ENCODE results near the gene RNF168. TPM values are rescaled to one million over a fixed set of nuclear protein-coding genes. Genes with fewer than 3 reads are reported as not detected.
"Not testable (repeated sequence)": the region's sequence is repeated elsewhere in the genome, so short reads cannot be mapped to it uniquely, and the experiment has no call there.

The RNF168 gene
- total RNA-seq, 1 experiment from 2014 or later = 25.1 TPM

DNA sequence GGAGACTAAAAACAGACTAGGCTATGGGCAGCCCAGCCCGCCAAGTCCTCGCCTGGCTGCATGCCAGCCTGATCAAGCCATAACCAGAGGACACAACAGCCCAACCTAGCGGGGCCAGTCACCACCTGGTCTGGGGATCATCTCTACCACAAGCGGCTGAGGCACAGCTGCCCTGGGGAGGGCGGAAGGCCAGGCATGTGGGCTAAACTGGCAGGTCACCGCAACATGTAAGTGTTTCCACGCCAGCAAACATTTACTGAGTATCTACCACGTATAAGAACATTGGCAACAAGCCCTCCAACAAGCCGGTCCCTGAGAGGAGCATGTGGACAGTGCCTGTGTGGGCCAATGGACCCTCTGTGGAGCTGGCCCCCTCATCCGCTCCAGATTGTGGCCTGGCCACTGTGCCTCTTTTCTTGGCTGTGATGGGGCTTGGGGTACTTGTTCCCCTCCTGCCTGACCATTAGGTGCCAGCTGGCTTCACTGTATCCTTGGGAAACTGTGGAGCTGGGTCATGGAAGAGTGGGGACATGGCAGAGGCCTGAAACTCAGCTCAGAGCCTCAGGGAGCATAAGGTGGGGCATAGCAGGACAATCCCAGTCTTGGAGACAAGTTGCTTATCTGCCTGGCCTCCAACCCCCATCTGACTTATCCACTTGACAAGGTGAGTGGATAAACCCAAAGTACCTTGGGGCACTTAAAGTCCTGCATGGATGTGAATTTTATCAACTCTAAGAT lies 80.4 kb downstream of the RNF168 start:
- Histone ChIP-seq H3K79me2 (ENCODE audit: insufficient read depth, low read length) (peaks cover 96% of the 10 kb centered on the region), H4K20me1 (ENCODE audit: insufficient read depth) (no peaks in the 10 kb centered on the region; the same call in 1 of the 2 replicates)

DNA sequence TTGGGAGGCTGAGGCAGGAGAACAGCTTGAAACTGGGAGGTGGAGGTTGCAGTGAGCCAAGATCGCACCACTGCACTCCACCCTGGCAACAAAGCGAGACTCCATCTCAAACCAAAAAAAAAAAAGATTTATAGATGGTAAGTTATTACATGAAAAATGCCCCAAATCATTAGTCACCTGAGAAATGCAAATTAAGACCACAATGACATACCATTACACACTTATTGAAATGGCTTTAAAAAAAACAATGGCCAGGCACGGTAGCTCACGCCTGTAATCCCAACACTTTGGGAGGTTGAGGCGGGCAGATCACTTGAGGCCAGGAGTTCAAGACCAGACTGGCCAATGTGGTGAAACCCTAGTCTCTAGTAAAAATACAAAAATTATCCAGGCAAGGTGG lies 81.9 kb downstream of the RNF168 start:
- BruUV-seq (replicated peaks); DNase-seq (ENCODE audit: low read depth, low spot score); RAD21 ChIA-PET (ENCODE audit: low non-redundant PET in 1 of 2, low total read pairs in 2 of 2, uncharacterized antibody in 2 of 2, unreplicated experiment in 2 of 2); H3K4me3 ChIP-seq (replicated peaks in 1 of 2; ENCODE audit: low read depth in 1 of 2, low read length in 2 of 2); H3K9ac ChIP-seq (ENCODE audit: low read length); H3K27ac ChIP-seq (ENCODE audit: low read depth, low read length); H3K4me1 ChIP-seq (ENCODE audit: control insufficient read depth in 1 of 2, insufficient read depth in 2 of 2, low read length in 2 of 2); intact Hi-C loops (cut with micrococcal nuclease); H3K9me2 ChIP-seq (ENCODE audit: insufficient read depth); CTCF ChIA-PET; H4K20me1 ChIP-seq (ENCODE audit: insufficient read depth); H3K9me3 ChIP-seq (ENCODE audit: control insufficient read depth in 1 of 2, insufficient read depth in 1 of 2, low read depth in 1 of 2, low read length in 2 of 2); H2AFZ ChIP-seq (ENCODE audit: low read depth, low read length, poor library complexity, severe bottlenecking); H3K27me3 ChIP-seq (ENCODE audit: insufficient read depth, low read length); ATAC-seq; POLR2A ChIA-PET; H3K4me2 ChIP-seq (ENCODE audit: low read length); H3K36me3 ChIP-seq (ENCODE audit: control insufficient read depth in 1 of 2, insufficient read depth in 2 of 2, low read length in 2 of 2): not testable (repeated sequence)
- H3K79me2 ChIP-seq (ENCODE audit: insufficient read depth, low read length) = peaks cover 93% of the 10 kb centered on the region

More for the DNA sequence above, 80.4 kb downstream of the RNF168 start:
- no peak overlapping the region for H3K4me3 ChIP-seq (replicated peaks in 1 of 2; ENCODE audit: low read depth in 1 of 2, low read length in 2 of 2)
- H3K9ac ChIP-seq (ENCODE audit: low read length) = no peak overlapping the region
- BruUV-seq (replicated peaks) = no TSS peak
- H3K4me2 ChIP-seq (ENCODE audit: low read length) = no peak overlapping the region
- no peaks in the 10 kb centered on the region for H3K9me3 ChIP-seq (ENCODE audit: control insufficient read depth in 1 of 2, insufficient read depth in 1 of 2, low read depth in 1 of 2, low read length in 2 of 2)
- TF ChIP-seq POLR2AphosphoS5 (IDR thresholded peaks at IDR 0.05; ENCODE audit: low read depth, low read length) (no peak), SIN3A (IDR thresholded peaks at IDR 0.05; ENCODE audit: low read depth) (no peak), ZFX (IDR thresholded peaks at IDR 0.05) (no peak), YY1 (IDR thresholded peaks at IDR 0.05; ENCODE audit: extremely low read depth, insufficient replicate concordance, low read depth, low read length) (no peak), CBX3 (IDR thresholded peaks at IDR 0.05; ENCODE audit: low read depth) (no peak)
- H3K9me2 ChIP-seq (ENCODE audit: insufficient read depth) = no peaks in the 10 kb centered on the region
- intact Hi-C loops (cut with micrococcal nuclease) = no loop called here
- no peaks in the 10 kb centered on the region; a peak in 1 of 4 replicates for H3K36me3 ChIP-seq (ENCODE audit: control insufficient read depth in 1 of 2, insufficient read depth in 2 of 2, low read length in 2 of 2)
- H3K27ac ChIP-seq (ENCODE audit: low read depth, low read length) = no peak overlapping the region
- H2AFZ ChIP-seq (ENCODE audit: low read depth, low read length, poor library complexity, severe bottlenecking) = no peak overlapping the region
- RAD21 ChIA-PET (ENCODE audit: low non-redundant PET in 1 of 2, low total read pairs in 2 of 2, uncharacterized antibody in 2 of 2, unreplicated experiment in 2 of 2) = no interaction called here
- CTCF ChIA-PET = no interaction called here
- DNase-seq (ENCODE audit: low read depth, low spot score) = no peak
- H3K27me3 ChIP-seq (ENCODE audit: insufficient read depth, low read length) = no peaks in the 10 kb centered on the region
- no peaks in the 10 kb centered on the region for H3K4me1 ChIP-seq (ENCODE audit: control insufficient read depth in 1 of 2, insufficient read depth in 2 of 2, low read length in 2 of 2)
- peak; percentile 30; the same call in 1 of the 2 replicates for ATAC-seq
- POLR2A ChIA-PET = no interaction called here
